ENCODE data around the gene DDIAS. TPM values are rescaled to one million over a fixed set of nuclear protein-coding genes. Genes with fewer than 3 reads are reported as not detected.
A peak's percentile ranks its signal among the peaks of the same experiment; 100 is the strongest.
"Not testable (repeated sequence)": the region's sequence is repeated elsewhere in the genome, so short reads cannot be mapped to it uniquely, and the experiment has no call there.

The DDIAS gene
- total RNA-seq, 1 donor from 2014 or later, result 3.8 TPM

DNA sequence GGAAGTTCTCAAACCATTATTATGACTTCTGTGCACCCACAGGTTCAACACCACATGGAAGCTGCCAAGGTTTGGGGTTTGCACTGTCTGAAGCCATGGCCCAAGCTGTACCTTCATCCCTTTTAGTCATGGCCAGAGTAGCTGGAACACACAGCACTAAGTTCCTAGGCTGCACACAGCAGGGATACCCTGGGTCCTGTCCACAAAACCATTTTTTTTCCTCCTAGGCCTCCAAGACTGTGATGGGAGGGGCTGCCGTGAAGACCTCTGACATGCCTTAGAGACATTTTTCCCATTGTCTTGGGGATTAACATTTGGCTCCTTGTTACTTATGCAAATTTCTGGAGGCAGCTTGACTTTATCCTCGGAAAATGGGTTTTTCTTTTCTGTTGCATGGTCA is 42.7 kb downstream of the DDIAS start:
- ATAC-seq, result no peak
- Histone ChIP-seq H3K27ac (no peak overlapping the region), H3K36me3 (no peaks in the 10 kb centered on the region), H3K4me3 (no peak overlapping the region), H3K27me3 (no peaks in the 10 kb centered on the region), H3K9me3 (no peaks in the 10 kb centered on the region), H3K4me1 (no peaks in the 10 kb centered on the region)
- no peak for DNase-seq
- no peak for TF ChIP-seq CTCF (IDR thresholded peaks at IDR 0.05)
- intact Hi-C loops (cut with DNase I), result no loop called here

DNA sequence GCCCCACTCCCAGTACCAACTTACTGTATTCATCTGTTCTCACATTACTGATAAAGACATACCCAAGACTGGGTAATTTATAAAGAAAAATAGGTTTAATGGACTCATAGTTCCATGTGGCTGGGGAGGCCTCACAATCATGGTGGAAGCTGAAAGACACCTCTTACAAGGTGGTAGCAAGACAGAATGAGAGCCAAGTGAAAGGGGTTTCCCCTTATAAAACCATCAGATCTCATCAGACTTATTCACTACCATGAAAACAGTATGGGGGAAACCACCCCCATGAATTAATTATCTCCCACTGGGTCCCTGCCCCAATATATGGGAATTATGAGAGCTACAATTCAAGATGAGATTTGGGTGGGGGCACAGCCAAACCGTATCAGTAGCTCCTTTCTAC is 43.5 kb downstream of the DDIAS start:
- DNase-seq; H3K4me3 ChIP-seq; H3K27ac ChIP-seq; intact Hi-C loops (cut with DNase I); ATAC-seq; H3K36me3 ChIP-seq; H3K9me3 ChIP-seq; H3K4me1 ChIP-seq; H3K27me3 ChIP-seq: not testable (repeated sequence)

DNA sequence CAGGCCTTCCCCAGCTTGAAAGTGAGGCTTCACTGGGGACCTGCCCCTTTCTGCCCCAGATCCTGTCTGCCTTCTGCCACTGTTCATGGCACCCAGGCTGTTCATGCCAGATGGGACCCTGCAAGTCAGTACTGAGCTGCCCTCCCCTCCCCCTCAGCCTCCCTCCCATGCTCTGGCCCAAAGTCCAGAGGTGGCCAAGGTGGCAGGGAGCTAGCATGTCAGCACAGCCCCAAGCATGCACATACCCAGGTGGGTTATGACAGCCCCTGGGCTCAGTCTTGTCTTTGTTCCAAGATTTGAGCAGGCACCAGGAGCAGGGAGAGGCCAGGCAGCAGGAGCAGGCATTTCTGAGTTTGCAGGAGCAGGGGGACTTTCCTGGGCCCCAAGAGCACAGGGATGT is 44.1 kb downstream of the DDIAS start:
- intact Hi-C loops (cut with DNase I), result no loop called here
- H3K4me1 ChIP-seq, result no peaks in the 10 kb centered on the region
- H3K27ac ChIP-seq, result no peak overlapping the region
- no peak overlapping the region for H3K4me3 ChIP-seq
- ATAC-seq (peak; percentile 9), DNase-seq (no peak)
- H3K27me3 ChIP-seq, result no peaks in the 10 kb centered on the region
- H3K36me3 ChIP-seq, result no peaks in the 10 kb centered on the region
- TF ChIP-seq CTCF (IDR thresholded peaks at IDR 0.05), result no peak
- no peaks in the 10 kb centered on the region for H3K9me3 ChIP-seq

DNA sequence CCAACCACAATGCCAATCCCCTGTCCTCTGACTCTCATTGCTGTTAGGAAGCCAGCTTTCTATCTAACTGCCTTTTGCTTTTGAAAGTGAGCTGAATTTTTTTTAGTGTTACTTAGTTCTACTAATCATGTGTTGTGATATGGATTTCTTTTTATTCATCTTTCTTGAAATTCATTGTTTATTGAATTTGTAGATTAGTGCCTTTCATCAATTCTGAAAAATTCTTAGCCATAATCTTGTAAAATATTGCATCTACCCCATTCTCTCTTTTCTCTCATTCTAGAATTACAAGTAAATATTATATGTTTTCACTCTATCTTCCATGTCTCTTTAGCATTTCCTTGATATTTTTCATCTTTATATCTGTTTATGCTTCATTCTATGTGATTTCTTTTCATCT is 47.8 kb downstream of the DDIAS start:
- Histone ChIP-seq H3K4me3 (no peak overlapping the region), H3K27ac (no peak overlapping the region), H3K9me3 (no peaks in the 10 kb centered on the region), H3K27me3 (no peaks in the 10 kb centered on the region), H3K36me3 (no peaks in the 10 kb centered on the region), H3K4me1 (no peaks in the 10 kb centered on the region)
- no peak for ATAC-seq
- no peak for TF ChIP-seq CTCF (IDR thresholded peaks at IDR 0.05)
- intact Hi-C loops (cut with DNase I), result no loop called here
- no peak for DNase-seq

DNA sequence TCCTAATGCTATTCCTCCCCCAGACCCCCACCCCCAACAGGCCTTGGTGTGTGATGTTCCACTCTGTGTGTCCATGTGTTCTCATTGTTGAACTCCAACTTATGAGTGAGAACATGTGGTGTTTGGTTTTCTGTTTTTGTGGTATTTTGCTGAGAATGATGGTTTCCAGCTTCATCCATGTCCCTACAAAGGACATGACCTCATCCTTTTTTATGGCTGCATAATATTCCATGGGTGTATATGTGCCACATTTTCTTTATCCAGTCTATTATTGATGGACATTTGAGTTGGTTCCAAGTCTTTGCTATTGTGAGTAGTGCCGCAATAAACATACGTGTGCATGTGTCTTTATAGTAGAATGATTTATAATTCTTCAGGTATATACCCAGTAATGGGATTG is 49.0 kb downstream of the DDIAS start:
- not testable (repeated sequence) for H3K27me3 ChIP-seq

GRCh38 chr11:82955736-82956453 is 54.4 kb downstream of the DDIAS start:
- H3K9me3 ChIP-seq; H3K4me1 ChIP-seq; ATAC-seq; H3K4me3 ChIP-seq; H3K27me3 ChIP-seq; intact Hi-C loops (cut with DNase I); H3K27ac ChIP-seq; H3K36me3 ChIP-seq: not testable (repeated sequence)
- peak; percentile 69 for DNase-seq

More for the DNA sequence above, 49.0 kb downstream of the DDIAS start:
- intact Hi-C loops (cut with DNase I); DNase-seq; H3K27ac ChIP-seq; ATAC-seq; H3K4me3 ChIP-seq; H3K9me3 ChIP-seq; H3K36me3 ChIP-seq; H3K4me1 ChIP-seq: not testable (repeated sequence)

- no peak overlapping the region for H3K4me3 ChIP-seq
- H3K27me3 ChIP-seq, result no peaks in the 10 kb centered on the region
- TF ChIP-seq CTCF (IDR thresholded peaks at IDR 0.05), result no peak
- DNase-seq (no peak), ATAC-seq (peak; percentile 39)
- H3K4me1 ChIP-seq, result peaks cover 6% of the 10 kb centered on the region
- intact Hi-C loops (cut with DNase I), result no loop called here
- H3K9me3 ChIP-seq, result no peaks in the 10 kb centered on the region
- H3K27ac ChIP-seq, result no peak overlapping the region
- no peaks in the 10 kb centered on the region for H3K36me3 ChIP-seq
Measured at GRCh38 chr11:82959987-82960778, 58.6 kb downstream of the DDIAS start.
